NAMALWA (cell line): Measurements from ENCODE around the gene EID3.
"Not testable (repeated sequence)": the region's sequence is repeated elsewhere in the genome, so short reads cannot be mapped to it uniquely, and the experiment has no call there.

ENCODE experiments used
- DNase-seq: peaks from one replicate; pipeline ENCODE4 v3.0.0-alpha.2; 2015; ENCODE audit warnings: low spot score

The EID3 gene

GRCh38 chr12:104313568-104314241, 10.2 kb downstream of the EID3 start:
- no peak for DNase-seq

- DNase-seq, result no peak
Measured at GRCh38 chr12:104314242-104314614, 10.7 kb downstream of the EID3 start.

GRCh38 chr12:104315326-104316224, 12.0 kb downstream of the EID3 start:
- no peak for DNase-seq

GRCh38 chr12:104316936-104317335, 13.4 kb downstream of the EID3 start:
- no peak for DNase-seq

GRCh38 chr12:104317538-104318210, 14.1 kb downstream of the EID3 start:
- DNase-seq, result no peak

GRCh38 chr12:104319028-104319427, 15.5 kb downstream of the EID3 start:
- DNase-seq, result no peak

GRCh38 chr12:104319918-104320626, 16.5 kb downstream of the EID3 start:
- no peak for DNase-seq

GRCh38 chr12:104320627-104321024, 17.1 kb downstream of the EID3 start:
- DNase-seq, result no peak

GRCh38 chr12:104321949-104322348, 18.4 kb downstream of the EID3 start:
- no peak for DNase-seq

- DNase-seq, result not testable (repeated sequence)
Measured at GRCh38 chr12:104322533-104322932, 19.0 kb downstream of the EID3 start.

GRCh38 chr12:104323899-104324298, 20.4 kb downstream of the EID3 start:
- DNase-seq, result no peak

GRCh38 chr12:104328278-104328677, 24.7 kb downstream of the EID3 start:
- not testable (repeated sequence) for DNase-seq

GRCh38 chr12:104328790-104329189, 25.3 kb downstream of the EID3 start:
- no peak for DNase-seq

GRCh38 chr12:104329707-104330532, 26.4 kb downstream of the EID3 start:
- no peak for DNase-seq

- DNase-seq, result no peak
Measured at GRCh38 chr12:104331376-104331775, 27.8 kb downstream of the EID3 start.

- not testable (repeated sequence) for DNase-seq
Measured at GRCh38 chr12:104332273-104332672, 28.7 kb downstream of the EID3 start.

- DNase-seq, result no peak
Measured at GRCh38 chr12:104333692-104334255, 30.2 kb downstream of the EID3 start.

GRCh38 chr12:104334581-104334980, 31.0 kb downstream of the EID3 start:
- DNase-seq, result no peak

GRCh38 chr12:104336115-104336514, 32.6 kb downstream of the EID3 start:
- DNase-seq, result no peak

- DNase-seq, result no peak
Measured at GRCh38 chr12:104337030-104337558, 33.6 kb downstream of the EID3 start.

- no peak for DNase-seq
Measured at GRCh38 chr12:104339663-104340062, 36.1 kb downstream of the EID3 start.
